ENCODE data around the gene HELZ. TPM values are rescaled to one million over a fixed set of nuclear protein-coding genes. Genes with fewer than 3 reads are reported as not detected.
A peak's percentile ranks its signal among the peaks of the same experiment; 100 is the strongest.

HELZ gene
- total and polyA plus RNA-seq, 2 donors (not counting 3 experiments of a cell fraction or from before 2014, with no cell fraction given): 8.0 to 47.3 TPM

- no peaks in the 10 kb centered on the region for H3K36me3 ChIP-seq (ENCODE audit: control insufficient read depth in 2 of 2, extremely low read depth in 1 of 2, insufficient read depth in 2 of 2, low read length in 2 of 2)
- H3K9me1 ChIP-seq (replicated peaks; ENCODE audit: control insufficient read depth, extremely low read depth, insufficient read depth, low read length): no peaks in the 10 kb centered on the region
- DNase-seq (ENCODE audit: low read depth, low spot score) (no peak), FAIRE-seq (no peak)
- no TSS peak for BruUV-seq (replicated peaks)
- intact Hi-C loops (cut with micrococcal nuclease) (no loop called here), dilution Hi-C loops (cut with MboI; ENCODE audit: extremely low pct_ligation_motif_present, low sequenced_read_pairs) (no loop called here)
- ChIA-PET POLR2A (no interaction called here), CTCF (no interaction called here)
- H3K4me2 ChIP-seq (ENCODE audit: insufficient read depth, low read length): no peak overlapping the region
- TF ChIP-seq FOS (IDR thresholded peaks at IDR 0.05; ENCODE audit: borderline replicate concordance, insufficient read depth, low read length) (no peak), MYC (IDR thresholded peaks at IDR 0.05; ENCODE audit: low read depth, low read length) (no peak), GATA2 (IDR thresholded peaks at IDR 0.05; ENCODE audit: insufficient read depth, insufficient read length, low read depth, low read length) (no peak), POLR2A (IDR thresholded peaks at IDR 0.05; ENCODE audit: low read depth, low read length) (no peak), MAX (IDR thresholded peaks at IDR 0.05; ENCODE audit: insufficient read depth, insufficient read length) (no peak)
- H3K4me3 ChIP-seq (replicated peaks in 1 of 3; ENCODE audit: insufficient read depth in 1 of 3, low read depth in 1 of 3, low read length in 3 of 3): no peak overlapping the region
- no peaks in the 10 kb centered on the region for H3K4me1 ChIP-seq (ENCODE audit: control insufficient read depth, extremely low read depth, insufficient read depth, low read length)
- H3K79me2 ChIP-seq (ENCODE audit: control insufficient read depth, insufficient read depth, low read length): peaks cover 2% of the 10 kb centered on the region
- H3K27me3 ChIP-seq (ENCODE audit: control insufficient read depth in 2 of 2, insufficient read depth in 2 of 2, low read length in 2 of 2): no peaks in the 10 kb centered on the region
- no peak overlapping the region for H3K27ac ChIP-seq (ENCODE audit: insufficient read depth, low read depth, low read length)
- H2AFZ ChIP-seq (ENCODE audit: low read depth, low read length): no peak overlapping the region
- H3K9me3 ChIP-seq (replicated peaks; ENCODE audit: control insufficient read depth, insufficient read depth, low read length): no peaks in the 10 kb centered on the region
- no peaks in the 10 kb centered on the region for H4K20me1 ChIP-seq (replicated peaks; ENCODE audit: control insufficient read depth, extremely low read depth, insufficient read depth, low read length)
- H3K9ac ChIP-seq (replicated peaks; ENCODE audit: extremely low read depth, insufficient read depth, low read length): no peak overlapping the region
These were observed 156.4 kb downstream of the HELZ start for GRCh38 chr17:67088639-67089038.

- Histone ChIP-seq H3K9me1 (replicated peaks; ENCODE audit: control insufficient read depth, extremely low read depth, insufficient read depth, low read length) (no peaks in the 10 kb centered on the region), H2AFZ (ENCODE audit: low read depth, low read length) (no peak overlapping the region), H3K4me2 (ENCODE audit: insufficient read depth, low read length) (no peak overlapping the region), H3K36me3 (ENCODE audit: control insufficient read depth in 2 of 2, extremely low read depth in 1 of 2, insufficient read depth in 2 of 2, low read length in 2 of 2) (no peaks in the 10 kb centered on the region), H3K9me3 (replicated peaks; ENCODE audit: control insufficient read depth, insufficient read depth, low read length) (no peaks in the 10 kb centered on the region), H4K20me1 (replicated peaks; ENCODE audit: control insufficient read depth, extremely low read depth, insufficient read depth, low read length) (no peaks in the 10 kb centered on the region), H3K79me2 (ENCODE audit: control insufficient read depth, insufficient read depth, low read length) (no peaks in the 10 kb centered on the region), H3K4me1 (ENCODE audit: control insufficient read depth, extremely low read depth, insufficient read depth, low read length) (no peaks in the 10 kb centered on the region), H3K27me3 (ENCODE audit: control insufficient read depth in 2 of 2, insufficient read depth in 2 of 2, low read length in 2 of 2) (no peaks in the 10 kb centered on the region), H3K27ac (ENCODE audit: insufficient read depth, low read depth, low read length) (no peak overlapping the region), H3K4me3 (replicated peaks in 1 of 3; ENCODE audit: insufficient read depth in 1 of 3, low read depth in 1 of 3, low read length in 3 of 3) (no peak overlapping the region), H3K9ac (replicated peaks; ENCODE audit: extremely low read depth, insufficient read depth, low read length) (no peak overlapping the region)
- peak; percentile 33 for FAIRE-seq
- intact Hi-C loops (cut with micrococcal nuclease): no loop called here
- ChIA-PET CTCF (no interaction called here), POLR2A (no interaction called here)
- no peak for DNase-seq (ENCODE audit: low read depth, low spot score)
- no TSS peak for BruUV-seq (replicated peaks)
- no peak for TF ChIP-seq FOS (IDR thresholded peaks at IDR 0.05; ENCODE audit: borderline replicate concordance, insufficient read depth, low read length)
- TF ChIP-seq POLR2A (IDR thresholded peaks at IDR 0.05; ENCODE audit: low read depth, low read length): no peak
- no peak for TF ChIP-seq CTCF (IDR thresholded peaks at IDR 0.05; ENCODE audit: extremely low read depth in 1 of 2, insufficient read depth in 1 of 2, low read depth in 1 of 2, low read length in 2 of 2)
- dilution Hi-C loops (cut with MboI; ENCODE audit: extremely low pct_ligation_motif_present, low sequenced_read_pairs): no loop called here
These were observed 159.6 kb downstream of the HELZ start for GRCh38 chr17:67085406-67085805.
